ENCODE data around the gene ACMSD.

ACMSD gene

DNA sequence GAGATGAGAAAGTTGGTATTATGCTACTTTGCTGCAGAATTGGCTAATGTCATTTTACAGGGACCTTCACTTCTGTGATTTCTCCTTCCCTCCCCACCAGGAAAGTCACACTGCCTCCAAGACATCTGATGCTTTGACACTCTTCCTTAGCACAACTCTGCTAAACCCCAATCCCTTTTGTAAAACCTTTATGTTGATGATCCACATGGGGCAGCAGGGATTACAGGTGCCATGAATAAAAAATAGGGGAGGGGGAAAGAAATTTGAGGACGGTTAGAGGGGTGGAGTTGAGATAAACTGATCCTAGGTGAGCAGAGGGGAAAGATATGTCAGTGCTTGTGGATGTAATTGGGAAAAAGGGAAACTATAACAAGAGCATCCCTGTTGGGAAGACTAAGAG lies 106.6 kb downstream of the ACMSD start:
- Histone ChIP-seq H3K27ac (ENCODE audit: low read depth, low read length, severe bottlenecking) (no peak overlapping the region), H3K36me3 (ENCODE audit: control insufficient read depth, insufficient read depth, low read length) (peaks cover 73% of the 10 kb centered on the region), H3K4me3 (ENCODE audit: extremely low read depth, insufficient read depth, low read length, poor library complexity, severe bottlenecking) (no peak overlapping the region), H3K9me3 (ENCODE audit: control insufficient read depth, low read length) (no peaks in the 10 kb centered on the region), H3K4me1 (ENCODE audit: control insufficient read depth, insufficient read depth, low read length, poor library complexity, severe bottlenecking) (no peaks in the 10 kb centered on the region)
- WGBS, 2 experiments (ENCODE audit: insufficient coverage in 2 of 2) = 75 to 85% methylated on average over 1 of the region's 1 CpG

DNA sequence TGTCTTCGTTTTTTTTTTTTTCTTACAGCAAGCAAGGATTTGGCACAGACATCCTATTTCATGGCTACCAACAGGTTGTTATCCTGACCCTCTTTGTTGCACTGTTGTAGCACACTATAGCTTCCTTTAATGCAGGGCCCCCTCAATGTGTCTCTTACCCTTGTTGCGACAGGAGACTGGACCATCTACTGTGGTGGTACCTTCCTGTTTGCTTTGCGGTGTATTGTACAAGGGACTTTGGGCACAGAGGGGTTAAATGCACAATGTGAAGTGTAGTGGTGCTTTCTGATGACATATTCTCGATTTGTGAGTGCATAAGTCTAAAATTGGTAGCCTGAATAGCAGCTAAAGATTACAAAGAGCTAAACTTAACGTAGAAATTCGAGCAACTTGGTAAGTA lies 107.7 kb downstream of the ACMSD start:
- Histone ChIP-seq H3K9me3 (ENCODE audit: control insufficient read depth, low read length) (no peaks in the 10 kb centered on the region), H3K27ac (ENCODE audit: low read depth, low read length, severe bottlenecking) (no peak overlapping the region), H3K4me1 (ENCODE audit: control insufficient read depth, insufficient read depth, low read length, poor library complexity, severe bottlenecking) (no peaks in the 10 kb centered on the region), H3K36me3 (ENCODE audit: control insufficient read depth, insufficient read depth, low read length) (peaks cover 72% of the 10 kb centered on the region), H3K4me3 (ENCODE audit: extremely low read depth, insufficient read depth, low read length, poor library complexity, severe bottlenecking) (no peak overlapping the region)
- WGBS, 2 experiments (ENCODE audit: insufficient coverage in 2 of 2) = 95 to 96% methylated on average over 4 of the region's 6 CpGs

DNA sequence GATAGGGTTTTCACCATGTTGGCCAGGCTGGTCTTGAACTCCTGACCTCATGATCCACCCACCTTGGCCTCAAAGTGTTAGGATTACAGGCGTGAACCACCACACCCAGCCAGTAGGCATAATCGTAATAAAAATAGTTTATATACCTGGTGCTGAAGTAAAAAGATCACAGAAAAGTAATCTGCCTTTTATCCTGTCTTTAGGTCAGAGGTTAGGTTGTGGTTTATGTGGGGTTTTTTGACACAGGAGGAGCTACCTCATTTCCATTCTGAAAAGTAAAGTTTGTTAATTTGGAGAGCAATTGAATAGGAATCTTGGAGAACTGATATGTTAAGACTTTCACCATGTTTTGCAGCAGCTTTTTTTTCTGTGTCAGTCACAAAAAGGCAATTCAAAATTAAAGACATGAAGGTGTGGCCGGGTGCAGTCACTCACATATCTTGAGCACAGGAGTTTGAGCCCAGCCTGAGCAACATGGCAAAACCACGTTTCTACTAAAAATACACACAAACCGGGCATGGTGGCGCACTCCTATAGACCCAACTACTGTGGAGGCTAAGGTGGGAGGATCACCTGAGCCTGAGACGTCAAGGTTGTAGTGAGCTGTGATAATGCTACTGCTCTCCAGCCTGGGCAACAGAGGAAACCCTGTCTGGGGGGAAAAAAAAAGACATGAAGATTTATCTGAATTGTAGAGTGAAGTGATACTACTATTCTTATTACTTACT lies 111.7 kb downstream of the ACMSD start:
- no peak overlapping the region for H3K4me3 ChIP-seq (ENCODE audit: extremely low read depth, insufficient read depth, low read length, poor library complexity, severe bottlenecking)
- WGBS, 2 experiments (ENCODE audit: insufficient coverage in 2 of 2) = 82% methylated on average over 5 of the region's 7 CpGs; no CpG with 5 or more reads in 1 of the 2 experiments
- H3K27ac ChIP-seq (ENCODE audit: low read depth, low read length, severe bottlenecking) = no peak overlapping the region
- no peaks in the 10 kb centered on the region for H3K9me3 ChIP-seq (ENCODE audit: control insufficient read depth, low read length)
- H3K36me3 ChIP-seq (ENCODE audit: control insufficient read depth, insufficient read depth, low read length) = peaks cover 89% of the 10 kb centered on the region
- H3K4me1 ChIP-seq (ENCODE audit: control insufficient read depth, insufficient read depth, low read length, poor library complexity, severe bottlenecking) = no peaks in the 10 kb centered on the region

DNA sequence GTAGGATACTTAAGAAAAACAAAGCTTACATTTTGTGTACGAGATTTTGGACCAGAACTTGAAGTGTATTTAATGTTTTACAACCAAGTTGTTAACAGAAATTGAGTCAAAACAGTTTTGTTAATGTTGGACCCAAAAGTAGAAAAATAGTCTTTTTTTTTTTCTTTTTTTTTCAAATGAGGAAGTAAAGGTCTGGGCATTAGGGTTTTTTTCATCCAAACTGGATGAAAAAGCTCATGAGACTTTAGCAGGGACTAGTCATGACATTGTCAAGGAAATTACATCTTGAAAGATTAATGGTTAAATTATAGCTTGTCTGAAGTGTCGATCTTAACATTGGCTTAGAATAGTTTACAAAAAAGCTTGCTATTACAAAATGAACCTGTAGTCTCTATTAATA lies 112.5 kb downstream of the ACMSD start:
- WGBS, 2 experiments (ENCODE audit: insufficient coverage in 2 of 2) = 100% methylated on average over 1 of the region's 2 CpGs; no CpG with 5 or more reads in 1 of the 2 experiments

More for the DNA sequence above, 112.5 kb downstream of the ACMSD start:
- H3K9me3 ChIP-seq (ENCODE audit: control insufficient read depth, low read length) = no peaks in the 10 kb centered on the region
- no peak overlapping the region for H3K4me3 ChIP-seq (ENCODE audit: extremely low read depth, insufficient read depth, low read length, poor library complexity, severe bottlenecking)
- H3K4me1 ChIP-seq (ENCODE audit: control insufficient read depth, insufficient read depth, low read length, poor library complexity, severe bottlenecking) = no peaks in the 10 kb centered on the region
- H3K36me3 ChIP-seq (ENCODE audit: control insufficient read depth, insufficient read depth, low read length) = peaks cover 89% of the 10 kb centered on the region
- H3K27ac ChIP-seq (ENCODE audit: low read depth, low read length, severe bottlenecking) = no peak overlapping the region
